ENCODE data around the gene OR52A1.

- TF ChIP-seq CTCF (conservative IDR thresholded peaks at IDR 0.05 in 1 of 2, IDR thresholded peaks at IDR 0.05 in 1 of 2; ENCODE audit: extremely low read depth in 1 of 2, insufficient read depth in 1 of 2, low read depth in 1 of 2, low read length in 2 of 2), result no peak
- no peak for TF ChIP-seq EZH2 (IDR thresholded peaks at IDR 0.05; ENCODE audit: borderline replicate concordance, low read length)
Observed at GRCh38 chr11:5137014-5137413, 17.5 kb downstream of the OR52A1 start.
